HepG2 (cell line): Measurements from ENCODE around the gene MARCHF4. TPM values are rescaled to one million over a fixed set of nuclear protein-coding genes. Genes with fewer than 3 reads are reported as not detected.

Source experiments
- ATAC-seq: fragments of 200-7000 bp; cut with Tn5 transposase; 3 replicates; pipeline ENCODE4 v1.9.1; 2020; ENCODE audit warnings: mild to moderate bottlenecking, moderate library complexity
- BruUV-seq: library from RNA; stranded (reverse); fragments of 400-500 nt; replicated peaks from 2 replicates; lab custom pipeline; 2021; lab: Mats Ljungman, UMichigan
- CTCF ChIA-PET: fragments of 300-600 bp; formaldehyde crosslinking; extraction: SDS; loops from one replicate; lab custom pipeline; 2021; ENCODE audit warnings: low total read pairs, inconsistent platforms, low intra/inter-chr PET ratio; lab: Yijun Ruan, JAX
- POLR2A ChIA-PET: fragments of 350-600 bp; sonication (Branson Sonifier 250); formaldehyde crosslinking; loops from one replicate; lab custom pipeline; 2020; ENCODE audit warnings: antibody characterized with exemption, inconsistent platforms; lab: Yijun Ruan, JAX
- DNase-seq: peaks from one replicate; pipeline ENCODE4 v3.0.0-alpha.2; 2015; ENCODE audit warnings: low spot score
- FAIRE-seq: peaks from 3 replicates; lab custom pipeline; 2011; peaks lifted over from hg19 to GRCh38; lab: Jason Lieb, UNC
- H2AFZ ChIP-seq: one replicate; pipeline ENCODE4 v1.6.1; 2011; ENCODE audit warnings: low read length, inconsistent platforms
- H3K27ac ChIP-seq: fragments of 300-600 bp; 3 replicates; pipeline ENCODE4 v1.8.0; 2011; ENCODE audit warnings: mixed run types, mild to moderate bottlenecking, mixed read lengths, low read length, inconsistent platforms; ENCODE audit not compliant: insufficient read depth; ENCODE audit errors: extremely low read length
- H3K27me3 ChIP-seq, 2 experiments: fragments of 200-600 bp in 1 of 2; 2 replicates in 1 of 2; 3 replicates in 1 of 2; pipeline versions ENCODE4 v1.6.0 to v1.8.0; 2011; ENCODE audit warnings: low read length in 2 of 2, mild to moderate bottlenecking in 2 of 2, moderate library complexity in 2 of 2, inconsistent platforms in 1 of 2; ENCODE audit not compliant: insufficient read depth in 2 of 2, control insufficient read depth in 1 of 2
- H3K36me3 ChIP-seq, 2 experiments: fragments of 200-600 bp in 1 of 2; replicated peaks in 1 of 2; 2 replicates in 1 of 2; 3 replicates in 1 of 2; pipeline versions ENCODE4 v1.5.1 to v1.8.0; 2011; ENCODE audit warnings: low read length in 2 of 2, inconsistent platforms in 1 of 2; ENCODE audit not compliant: insufficient read depth in 2 of 2, control insufficient read depth in 1 of 2
- H3K4me1 ChIP-seq: 2 replicates; pipeline ENCODE4 v1.5.1; 2012; ENCODE audit warnings: low read length, inconsistent platforms; ENCODE audit not compliant: insufficient read depth
- H3K4me2 ChIP-seq: 2 replicates; pipeline ENCODE4 v1.6.0; 2011; ENCODE audit warnings: low read depth, low read length, inconsistent platforms
- H3K4me3 ChIP-seq, 3 experiments: fragments of 200-600 bp in 1 of 3; sonication (generic), shearing (Covaris generic) in 1 of 3; replicated peaks in 1 of 3; 2 replicates each; pipeline ENCODE4 v1.5.1; 2011 to 2016; ENCODE audit warnings: low read length in 3 of 3, inconsistent platforms in 2 of 3, low read depth in 2 of 3, mild to moderate bottlenecking in 2 of 3, control low read depth in 1 of 3, mixed read lengths in 1 of 3; ENCODE audit not compliant: insufficient read depth in 1 of 3
- H3K79me2 ChIP-seq: one replicate; pipeline ENCODE4 v1.6.1; 2011; ENCODE audit warnings: low read length, inconsistent platforms; ENCODE audit not compliant: insufficient read depth
- H3K9ac ChIP-seq: 2 replicates; pipeline ENCODE4 v1.6.0; 2011; ENCODE audit warnings: mild to moderate bottlenecking, low read depth, low read length, inconsistent platforms; ENCODE audit not compliant: insufficient read depth
- H3K9me3 ChIP-seq: 2 replicates; pipeline ENCODE4 v1.5.1; 2012; ENCODE audit warnings: mild to moderate bottlenecking, low read length
- H4K20me1 ChIP-seq: 2 replicates; pipeline ENCODE4 v1.6.0; 2011; ENCODE audit warnings: inconsistent platforms, mild to moderate bottlenecking, low read length, moderate library complexity; ENCODE audit not compliant: insufficient read depth
- ARHGAP35 ChIP-seq: sonication (generic); formaldehyde crosslinking; IDR thresholded peaks from 2 replicates; pipeline ENCODE4 v1.9.0; 2022; ENCODE audit warnings: mild to moderate bottlenecking, inconsistent platforms, moderate library complexity, missing genetic modification reagents, borderline replicate concordance
- TBL1XR1 ChIP-seq: fragments of 150-350 bp; IDR thresholded peaks from 2 replicates; pipeline ENCODE4 v1.6.1; 2014; ENCODE audit warnings: borderline replicate concordance, low read length; ENCODE audit not compliant: partially characterized antibody
- TCF7 ChIP-seq: sonication (generic); IDR thresholded peaks from 2 replicates; pipeline ENCODE4 v1.6.1; 2016; ENCODE audit warnings: antibody characterized with exemption, low read depth
- YEATS4 ChIP-seq: sonication (generic); formaldehyde crosslinking; IDR thresholded peaks from 2 replicates; pipeline ENCODE4 v1.4.0; 2020; ENCODE audit warnings: missing genetic modification reagents, borderline replicate concordance
- ZNF781 ChIP-seq: sonication (generic); formaldehyde crosslinking; IDR thresholded peaks from 2 replicates; pipeline ENCODE4 v1.5.1; 2020; ENCODE audit warnings: borderline replicate concordance, mild to moderate bottlenecking, missing genetic modification reagents; ENCODE audit errors: not compliant biosample characterization
- WGBS: methylation state at CpG from one replicate; pipeline ENCODE4 v1.1.6; 2017; ENCODE audit warnings: low lambda C conversion rate; 5-methylcytosine and 5-hydroxymethylcytosine counted together
- in situ Hi-C: cut with HindIII; loops from 2 replicates; pipeline ENCODE4 v1.10.0; 2017; ENCODE audit warnings: low pct_unique_long_range_greater_than_20kb; ENCODE audit not compliant: extremely low pct_ligation_motif_present
- intact Hi-C: fragments of 100-400 bp; cut with micrococcal nuclease; formaldehyde crosslinking; loops from one replicate; pipeline ENCODE4 v1.10.0; 2022; ENCODE audit not compliant: unreplicated experiment
- polyA plus RNA-seq, 8 experiments: library from polyadenylated mRNA; depleted of rRNA in 3 of 8; stranded (reverse) in 7 of 8; unstranded in 1 of 8; fragments of >200 nt; fragmentation: Illumina TruSeq in 4 of 8; extraction: Trizol in 4 of 8; gene quantifications; 2 replicates each; pipeline versions ENCODE4 v1.2.1 to v1.2.3, GENCODE V29; 2011 to 2016; ENCODE audit warnings: low read depth in 4 of 8, missing spikeins in 1 of 8, mixed read lengths in 1 of 8; ENCODE audit not compliant: insufficient read depth in 1 of 8
- total RNA-seq, 5 experiments: library from RNA; depleted of rRNA; stranded (reverse); fragments of >200 nt; fragmentation: Illumina TruSeq; extraction: Trizol; gene quantifications; 2 replicates each; pipeline ENCODE4 v1.2.3, GENCODE V29; 2016; ENCODE audit warnings: low read depth in 1 of 5
- TF ChIP-seq, protein P1 (sequence below): sonication (generic); formaldehyde crosslinking; IDR thresholded peaks from 2 replicates; pipeline ENCODE4 v1.5.1; 2020; ENCODE audit warnings: mild to moderate bottlenecking, moderate library complexity, missing genetic modification reagents
- TF ChIP-seq, protein P2 (sequence below): sonication (generic); formaldehyde crosslinking; IDR thresholded peaks from 2 replicates; pipeline ENCODE4 v1.4.0; 2020; ENCODE audit warnings: missing genetic modification reagents, low read depth, mild to moderate bottlenecking, borderline replicate concordance

MARCHF4 gene
- total and polyA plus RNA-seq, 2 of the 13 experiments (the other 11 are each of a cell fraction or from before 2014, with no cell fraction given) = not detected

DNA sequence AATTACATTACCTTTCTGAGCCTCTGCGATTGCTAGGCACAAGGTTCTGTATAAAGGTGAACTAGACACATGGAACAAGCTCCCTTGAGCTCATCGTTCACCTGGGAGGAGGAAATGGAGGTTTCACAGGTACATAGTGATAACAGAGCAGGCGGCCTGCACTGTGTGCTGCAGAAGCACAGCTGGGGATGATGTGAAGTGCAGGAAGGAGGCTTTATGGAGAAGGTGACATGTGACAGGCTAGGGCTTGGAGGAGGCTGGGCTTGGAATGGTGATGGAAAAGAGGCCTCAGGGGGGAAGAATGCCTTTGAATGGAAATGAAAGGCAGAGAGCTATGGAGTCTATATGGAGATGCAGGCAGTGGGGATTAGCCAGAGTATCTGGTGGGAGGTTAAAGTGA lies 22.9 kb downstream of the MARCHF4 start:
- Histone ChIP-seq H3K4me1 (no peaks in the 10 kb centered on the region), H2AFZ (no peak overlapping the region), H4K20me1 (no peaks in the 10 kb centered on the region), H3K79me2 (no peaks in the 10 kb centered on the region), H3K27me3 (peaks cover 0 to 29% of the 10 kb centered on the region in 2 experiments; a peak in 3 of 5 replicates), H3K36me3 (no peaks in the 10 kb centered on the region), H3K9me3 (no peaks in the 10 kb centered on the region), H3K4me2 (no peak overlapping the region), H3K4me3 (no peak overlapping the region), H3K27ac (no peak overlapping the region), H3K9ac (no peak overlapping the region)
- DNase-seq (no peak), FAIRE-seq (no peak), ATAC-seq (peak; percentile 41; the same call in 2 of the 3 replicates)
- CTCF ChIA-PET = no interaction called here
- no TSS peak for BruUV-seq
- POLR2A ChIA-PET = no interaction called here
- in situ Hi-C loops = no loop called here
- 10% methylated on average over 3 of the region's 3 CpGs for WGBS
- TF ChIP-seq ZNF781 (CRISPR knock-in tag) = no peak
- TF ChIP-seq, protein P1, sequence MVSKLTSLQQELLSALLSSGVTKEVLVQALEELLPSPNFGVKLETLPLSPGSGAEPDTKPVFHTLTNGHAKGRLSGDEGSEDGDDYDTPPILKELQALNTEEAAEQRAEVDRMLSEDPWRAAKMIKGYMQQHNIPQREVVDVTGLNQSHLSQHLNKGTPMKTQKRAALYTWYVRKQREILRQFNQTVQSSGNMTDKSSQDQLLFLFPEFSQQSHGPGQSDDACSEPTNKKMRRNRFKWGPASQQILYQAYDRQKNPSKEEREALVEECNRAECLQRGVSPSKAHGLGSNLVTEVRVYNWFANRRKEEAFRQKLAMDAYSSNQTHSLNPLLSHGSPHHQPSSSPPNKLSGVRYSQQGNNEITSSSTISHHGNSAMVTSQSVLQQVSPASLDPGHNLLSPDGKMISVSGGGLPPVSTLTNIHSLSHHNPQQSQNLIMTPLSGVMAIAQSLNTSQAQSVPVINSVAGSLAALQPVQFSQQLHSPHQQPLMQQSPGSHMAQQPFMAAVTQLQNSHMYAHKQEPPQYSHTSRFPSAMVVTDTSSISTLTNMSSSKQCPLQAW = no peak
- TF ChIP-seq TBL1XR1 = no peak
- no peak for TF ChIP-seq TCF7
- TF ChIP-seq, protein P2, sequence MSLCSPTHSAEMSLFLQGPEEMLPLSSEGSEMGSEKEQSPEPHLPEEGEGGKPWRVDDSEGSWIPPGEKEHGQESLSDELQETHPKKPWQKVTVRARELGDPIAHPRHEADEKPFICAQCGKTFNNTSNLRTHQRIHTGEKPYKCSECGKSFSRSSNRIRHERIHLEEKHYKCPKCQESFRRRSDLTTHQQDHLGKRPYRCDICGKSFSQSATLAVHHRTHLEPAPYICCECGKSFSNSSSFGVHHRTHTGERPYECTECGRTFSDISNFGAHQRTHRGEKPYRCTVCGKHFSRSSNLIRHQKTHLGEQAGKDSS (CRISPR knock-in tag) = no peak
- no peak for TF ChIP-seq YEATS4 (CRISPR knock-in tag)
- TF ChIP-seq ARHGAP35 (CRISPR knock-in tag) = no peak
- intact Hi-C loops = no loop called here
